K562 (cell line): ENCODE results near the gene RAI1. TPM values are rescaled to one million over a fixed set of nuclear protein-coding genes. Genes with fewer than 3 reads are reported as not detected.
"Not testable (repeated sequence)": the region's sequence is repeated elsewhere in the genome, so short reads cannot be mapped to it uniquely, and the experiment has no call there.

Source experiments
- ATAC-seq: fragments of 200-7000 bp; cut with Tn5 transposase; 3 replicates; pipeline ENCODE4 v1.9.1; 2020; ENCODE audit warnings: moderate library complexity
- BruUV-seq: library from RNA; stranded (reverse); fragments of 400-500 nt; replicated peaks from 2 replicates; lab custom pipeline; 2021; lab: Mats Ljungman, UMichigan
- CTCF ChIA-PET: fragments of 300-600 bp; formaldehyde crosslinking; extraction: SDS; loops from one replicate; lab custom pipeline; 2021; ENCODE audit warnings: low intra/inter-chr PET ratio; lab: Yijun Ruan, JAX
- POLR2A ChIA-PET: fragments of 300-600, 350-650 bp; sonication (Branson Sonifier 250); formaldehyde crosslinking; extraction: SDS; loops from one replicate; lab custom pipeline; 2021; ENCODE audit warnings: antibody characterized with exemption, inconsistent platforms; lab: Yijun Ruan, JAX
- DNase-seq, 4 experiments: peaks; one replicate each; pipeline versions ENCODE4 v3.0.0 to v3.0.0-alpha.2; 2011 to 2018; ENCODE audit warnings: low spot score in 3 of 4, mixed read lengths in 3 of 4; ENCODE audit errors: extremely low read depth in 1 of 4
- FAIRE-seq: peaks from 2 replicates; lab custom pipeline; 2011; peaks lifted over from hg19 to GRCh38; lab: Jason Lieb, UNC
- H2AFZ ChIP-seq: 2 replicates; pipeline ENCODE4 v1.6.0; 2011; ENCODE audit warnings: low read depth, low read length, control low read depth, inconsistent platforms
- H3K27ac ChIP-seq: fragments of 200-600 bp; 3 replicates; pipeline ENCODE4 v1.8.0; 2011; ENCODE audit warnings: low read depth, mild to moderate bottlenecking, control low read depth, inconsistent platforms, low read length, moderate library complexity, mixed read lengths; ENCODE audit errors: extremely low read depth
- H3K27me3 ChIP-seq, 2 experiments: fragments of 300-600 bp in 1 of 2; 2 replicates in 1 of 2; 3 replicates in 1 of 2; pipeline versions ENCODE4 v1.6.0 to v1.8.0; 2011; ENCODE audit warnings: inconsistent platforms in 2 of 2, low read length in 2 of 2, mild to moderate bottlenecking in 1 of 2, mixed read lengths in 1 of 2, moderate library complexity in 1 of 2; ENCODE audit not compliant: control insufficient read depth in 2 of 2, insufficient read depth in 2 of 2
- H3K36me3 ChIP-seq: fragments of 300-600 bp; 3 replicates; pipeline ENCODE4 v1.8.0; 2011; ENCODE audit warnings: mild to moderate bottlenecking, low read length, inconsistent platforms; ENCODE audit not compliant: control insufficient read depth, insufficient read depth
- H3K4me1 ChIP-seq, 2 experiments: fragments of 200-600 bp in 1 of 2; replicated peaks in 1 of 2; 2 replicates in 1 of 2; 3 replicates in 1 of 2; pipeline versions ENCODE4 v1.5.1 to v1.8.0; 2011; ENCODE audit warnings: inconsistent platforms in 2 of 2, low read length in 2 of 2, mild to moderate bottlenecking in 1 of 2, mixed read lengths in 1 of 2, moderate library complexity in 1 of 2; ENCODE audit not compliant: control insufficient read depth in 2 of 2, insufficient read depth in 2 of 2
- H3K4me2 ChIP-seq: 2 replicates; pipeline ENCODE4 v1.6.1; 2011; ENCODE audit warnings: low read length, control low read depth, inconsistent platforms, mixed read lengths; ENCODE audit not compliant: insufficient read depth
- H3K4me3 ChIP-seq: fragments of 200-600 bp; sonication (generic), shearing (Covaris generic); 2 replicates; pipeline ENCODE4 v1.5.1; 2016; ENCODE audit warnings: control low read depth, inconsistent platforms
- H3K79me2 ChIP-seq: fragments of 200-600 bp; 3 replicates; pipeline ENCODE4 v1.8.0; 2011; ENCODE audit warnings: low read length, inconsistent platforms; ENCODE audit not compliant: control insufficient read depth, insufficient read depth
- H3K9ac ChIP-seq, 2 experiments: 2 replicates each; pipeline versions ENCODE4 v1.6.0 to v1.6.1; 2011; ENCODE audit warnings: low read depth in 2 of 2, low read length in 2 of 2, control low read depth in 1 of 2, inconsistent platforms in 1 of 2, mild to moderate bottlenecking in 1 of 2, mixed read lengths in 1 of 2; ENCODE audit not compliant: insufficient read depth in 1 of 2
- H3K9me1 ChIP-seq: one replicate; pipeline ENCODE4 v1.6.0; 2011; ENCODE audit warnings: inconsistent platforms, mild to moderate bottlenecking, low read length, moderate library complexity; ENCODE audit not compliant: control insufficient read depth, insufficient read depth
- H3K9me3 ChIP-seq: replicated peaks from 2 replicates; pipeline ENCODE4 v1.5.1; 2011; ENCODE audit warnings: low read depth, low read length, inconsistent platforms; ENCODE audit not compliant: control insufficient read depth, insufficient read depth
- H4K20me1 ChIP-seq: replicated peaks from 2 replicates; pipeline ENCODE4 v1.6.1; 2011; ENCODE audit warnings: low read length, inconsistent platforms, mixed read lengths; ENCODE audit not compliant: control insufficient read depth, insufficient read depth
- BCOR ChIP-seq: fragments of 450-650 bp; IDR thresholded peaks from 2 replicates; pipeline ENCODE4 v1.6.1; 2016
- CBX1 ChIP-seq: sonication (generic); IDR thresholded peaks from 2 replicates; pipeline ENCODE4 v1.6.1; 2016; ENCODE audit warnings: antibody characterized with exemption, low read depth, mild to moderate bottlenecking
- EWSR1 ChIP-seq: fragments of 450-650 bp; IDR thresholded peaks from 2 replicates; pipeline ENCODE4 v1.6.1; 2018; ENCODE audit warnings: borderline replicate concordance, mild to moderate bottlenecking, low read depth, moderate library complexity; ENCODE audit not compliant: partially characterized antibody
- HDAC2 ChIP-seq: fragments of 450-650 bp; IDR thresholded peaks from 2 replicates; pipeline ENCODE4 v1.6.1; 2016; ENCODE audit warnings: mild to moderate bottlenecking
- KDM1A ChIP-seq, 2 experiments: fragments of 450-650 bp; IDR thresholded peaks; 2 replicates each; pipeline ENCODE4 v1.6.1; 2016; ENCODE audit warnings: mild to moderate bottlenecking in 2 of 2
- MTA1 ChIP-seq: fragments of 450-650 bp; IDR thresholded peaks from 2 replicates; pipeline ENCODE4 v1.6.1; 2017; ENCODE audit warnings: borderline replicate concordance
- SRSF9 ChIP-seq: fragments of 200-400 bp; formaldehyde crosslinking; IDR thresholded peaks from 2 replicates; pipeline ENCODE4 v1.6.1; 2017; ENCODE audit warnings: low read depth, low read length, borderline replicate concordance
- TOE1 ChIP-seq, 2 experiments: fragments of 450-650 bp in 1 of 2; sonication (generic) in 1 of 2; formaldehyde crosslinking in 1 of 2; IDR thresholded peaks; 2 replicates each; pipeline versions ENCODE4 v1.7.1 to v1.8.0; 2016 to 2022; ENCODE audit warnings: borderline replicate concordance in 2 of 2, mild to moderate bottlenecking in 2 of 2, antibody characterized with exemption in 1 of 2, inconsistent platforms in 1 of 2, low read depth in 1 of 2, missing genetic modification reagents in 1 of 2, moderate library complexity in 1 of 2
- WGBS: fragments of 100-300 bp; shearing (Covaris generic); methylation state at CpG from one replicate; pipeline ENCODE4 v1.1.6; 2016; ENCODE audit warnings: low coverage, mixed read lengths; ENCODE audit not compliant: insufficient coverage; ENCODE audit errors: missing lambda C conversion rate; 5-methylcytosine and 5-hydroxymethylcytosine counted together
- in situ Hi-C: fragments of 300-500 bp; cut with MboI; formaldehyde crosslinking; loops from 4 replicates; pipeline ENCODE4 v1.15.0; 2018; ENCODE audit warnings: inconsistent platforms, mixed read lengths
- intact Hi-C: fragments of 100-400 bp; cut with micrococcal nuclease; formaldehyde crosslinking; loops from 2 replicates; pipeline ENCODE4 v1.14.2; 2022
- polyA plus RNA-seq, 8 experiments: library from polyadenylated mRNA; depleted of rRNA in 4 of 8; stranded (reverse) in 5 of 8; unstranded in 3 of 8; fragments of >200 nt; fragmentation: Nextera tagmentation in 2 of 8; fragmentation: Illumina TruSeq in 1 of 8; extraction: Ambion mirVana in 2 of 8; extraction: Trizol in 1 of 8; gene quantifications; 2 replicates each; pipeline versions ENCODE4 v1.2.1 to v1.2.3, GENCODE V29; 2011 to 2014; ENCODE audit warnings: inconsistent platforms in 1 of 8, missing spikeins in 1 of 8
- total RNA-seq, 7 experiments: library from RNA; depleted of rRNA in 6 of 7; stranded (reverse); fragments of >200 nt in 6 of 7; fragmentation: Illumina TruSeq in 2 of 7; extraction: Trizol in 2 of 7; gene quantifications; 2 replicates each; pipeline versions ENCODE4 v1.2.1 to v1.2.3, GENCODE V29; 2011 to 2021; ENCODE audit warnings: low replicate concordance in 1 of 7
- TF ChIP-seq, protein P1 (sequence below): sonication (generic); formaldehyde crosslinking; IDR thresholded peaks from 2 replicates; pipeline ENCODE4 v1.8.0; 2022; ENCODE audit warnings: missing genetic modification reagents, mild to moderate bottlenecking, moderate library complexity, borderline replicate concordance
- TF ChIP-seq, protein P2 (sequence below): fragments of 450-650 bp; conservative IDR thresholded peaks from 2 replicates; pipeline ENCODE4 v1.6.1; 2016; ENCODE audit warnings: missing genetic modification characterization, low read depth, mild to moderate bottlenecking, missing compliant biosample characterization, moderate library complexity

RAI1 gene
- total and polyA plus RNA-seq, 9 of the 15 experiments (the other 6 are each of a cell fraction or from before 2014, with no cell fraction given) = 0.68 to 19.9 (median 5.5) TPM

DNA sequence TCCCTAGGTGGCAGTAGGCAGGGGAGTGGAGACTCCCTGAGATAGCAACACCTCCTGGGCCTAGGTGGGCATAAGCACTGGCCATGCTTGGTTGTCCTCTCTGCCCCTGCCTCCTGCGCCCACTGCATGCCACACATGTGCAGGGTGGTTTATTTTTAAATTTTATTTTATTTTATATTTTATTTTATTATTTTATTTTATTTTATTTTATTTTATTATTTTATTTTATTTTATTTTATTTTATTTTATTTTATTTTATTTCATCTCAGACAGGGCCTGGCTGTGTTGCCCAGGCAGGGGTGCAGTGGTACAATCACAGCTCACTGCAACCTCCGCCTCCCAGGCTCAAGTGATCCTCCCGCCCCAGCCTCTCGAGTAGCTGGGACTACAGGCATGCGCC lies 126.9 kb downstream of the RAI1 start:
- DNase-seq, BruUV-seq, intact Hi-C loops, in situ Hi-C loops, ATAC-seq, H3K4me2 ChIP-seq, H3K9me1 ChIP-seq, H2AFZ ChIP-seq, H3K27me3 ChIP-seq, H3K79me2 ChIP-seq, H3K9me3 ChIP-seq, CTCF ChIA-PET, H3K4me3 ChIP-seq, H3K27ac ChIP-seq, FAIRE-seq, H4K20me1 ChIP-seq: not testable (repeated sequence)
- peaks cover 44% of the 10 kb centered on the region; the same call in 2 of the 3 replicates for H3K36me3 ChIP-seq
- POLR2A ChIA-PET = interaction anchor here (0.8 to 1.1 kb wide), 3 partner anchors 10 to 28 kb away, joined by 3 to 4 read pairs (median 3); partner anchors contain the start of gene SREBF1
- 0 out of 4 replicates have a peak overlapping the region, but pooled peaks of 1 of the 2 experiments have one; percentile 26 for H3K9ac ChIP-seq
- peaks cover 6 to 51% of the 10 kb centered on the region in 2 experiments; a peak in 4 of 5 replicates for H3K4me1 ChIP-seq
- WGBS = 96% methylated on average over 5 of the region's 5 CpGs

DNA sequence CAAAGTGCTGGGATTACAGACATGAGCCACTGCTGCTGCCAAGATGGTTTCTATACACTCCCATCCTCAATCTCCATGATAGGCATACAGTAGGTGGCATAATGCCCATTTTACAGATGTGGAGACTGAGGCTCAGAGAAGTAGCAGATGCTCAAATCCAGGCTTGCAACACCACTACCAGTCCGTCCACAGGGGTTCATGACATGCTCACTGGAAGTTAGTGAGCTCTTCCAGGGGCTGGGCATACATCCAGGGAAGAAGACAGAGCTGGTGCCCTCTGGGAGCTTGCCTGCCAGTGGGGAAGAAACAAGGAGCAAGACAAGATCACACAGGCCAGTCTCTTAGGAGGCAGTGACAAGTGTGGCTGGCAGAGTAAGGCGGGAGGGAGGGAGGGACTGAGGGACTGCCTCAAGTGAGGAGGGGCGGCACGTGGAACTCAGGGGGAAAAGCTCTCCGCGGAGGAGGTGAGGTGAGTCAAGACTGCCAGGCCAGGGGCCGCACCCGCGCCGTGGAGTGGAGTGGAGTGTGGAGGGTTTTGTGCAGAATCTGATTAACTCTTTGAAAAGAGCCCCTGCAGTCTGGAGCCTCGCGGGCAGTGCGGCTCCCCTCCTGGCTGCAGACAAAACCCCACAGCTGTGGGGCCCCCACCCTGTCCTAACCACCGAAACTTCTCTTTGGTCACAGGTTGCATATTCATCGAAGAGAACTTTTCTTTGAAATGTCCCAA lies 127.6 kb downstream of the RAI1 start:
- Histone ChIP-seq H2AFZ (no peak overlapping the region), H3K79me2 (no peaks in the 10 kb centered on the region; the same call in 2 of the 3 replicates), H3K9me1 (no peaks in the 10 kb centered on the region), H3K9me3 (no peaks in the 10 kb centered on the region), H3K9ac (no peak overlapping the region), H3K4me3 (no peak overlapping the region), H3K27ac (no peak overlapping the region), H3K4me2 (no peak overlapping the region), H3K27me3 (no peaks in the 10 kb centered on the region), H3K36me3 (peaks cover 47% of the 10 kb centered on the region; the same call in 2 of the 3 replicates), H3K4me1 (peaks cover 6 to 58% of the 10 kb centered on the region in 2 experiments; a peak in 4 of 5 replicates), H4K20me1 (no peaks in the 10 kb centered on the region; the same call in 1 of the 2 replicates)
- DNase-seq = no peak
- POLR2A ChIA-PET = interaction anchor here (0.6 to 0.9 kb wide), 4 partner anchors 9 to 28 kb away, joined by 3 read pairs; no protein-coding TSS in a partner anchor
- WGBS = 46% methylated on average over 8 of the region's 15 CpGs
- no TSS peak for BruUV-seq
- in situ Hi-C loops = no loop called here
- CTCF ChIA-PET = no interaction called here
- no peak for FAIRE-seq
- intact Hi-C loops = no loop called here
- no peak for ATAC-seq
- TF ChIP-seq CBX1 (peak; percentile 48; the same call in 1 of the 2 replicates), HDAC2 (0 out of 2 replicates have a peak, but pooled peaks have one; percentile 47), TOE1 (IDR thresholded peaks at IDR 0.05; ENCODE audit: borderline replicate concordance) (no peak), TOE1 (CRISPR knock-in tag; IDR thresholded peaks at IDR 0.05; ENCODE audit: borderline replicate concordance, low read depth) (no peak), MTA1 (no peak), KDM1A (IDR thresholded peaks at IDR 0.05) (peak; percentile 48 to 79; a peak in 3 of 4 replicates), SRSF9 (no peak), EWSR1 (no peak), BCOR (peak; percentile 92)
- TF ChIP-seq, protein P1, sequence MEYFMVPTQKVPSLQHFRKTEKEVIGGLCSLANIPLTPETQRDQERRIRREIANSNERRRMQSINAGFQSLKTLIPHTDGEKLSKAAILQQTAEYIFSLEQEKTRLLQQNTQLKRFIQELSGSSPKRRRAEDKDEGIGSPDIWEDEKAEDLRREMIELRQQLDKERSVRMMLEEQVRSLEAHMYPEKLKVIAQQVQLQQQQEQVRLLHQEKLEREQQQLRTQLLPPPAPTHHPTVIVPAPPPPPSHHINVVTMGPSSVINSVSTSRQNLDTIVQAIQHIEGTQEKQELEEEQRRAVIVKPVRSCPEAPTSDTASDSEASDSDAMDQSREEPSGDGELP (CRISPR knock-in tag) = peak; percentile 42; the same call in 1 of the 2 replicates
- TF ChIP-seq, protein P2, sequence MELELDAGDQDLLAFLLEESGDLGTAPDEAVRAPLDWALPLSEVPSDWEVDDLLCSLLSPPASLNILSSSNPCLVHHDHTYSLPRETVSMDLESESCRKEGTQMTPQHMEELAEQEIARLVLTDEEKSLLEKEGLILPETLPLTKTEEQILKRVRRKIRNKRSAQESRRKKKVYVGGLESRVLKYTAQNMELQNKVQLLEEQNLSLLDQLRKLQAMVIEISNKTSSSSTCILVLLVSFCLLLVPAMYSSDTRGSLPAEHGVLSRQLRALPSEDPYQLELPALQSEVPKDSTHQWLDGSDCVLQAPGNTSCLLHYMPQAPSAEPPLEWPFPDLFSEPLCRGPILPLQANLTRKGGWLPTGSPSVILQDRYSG = no peak
